Measurements from ENCODE around the gene USP12.

DNA sequence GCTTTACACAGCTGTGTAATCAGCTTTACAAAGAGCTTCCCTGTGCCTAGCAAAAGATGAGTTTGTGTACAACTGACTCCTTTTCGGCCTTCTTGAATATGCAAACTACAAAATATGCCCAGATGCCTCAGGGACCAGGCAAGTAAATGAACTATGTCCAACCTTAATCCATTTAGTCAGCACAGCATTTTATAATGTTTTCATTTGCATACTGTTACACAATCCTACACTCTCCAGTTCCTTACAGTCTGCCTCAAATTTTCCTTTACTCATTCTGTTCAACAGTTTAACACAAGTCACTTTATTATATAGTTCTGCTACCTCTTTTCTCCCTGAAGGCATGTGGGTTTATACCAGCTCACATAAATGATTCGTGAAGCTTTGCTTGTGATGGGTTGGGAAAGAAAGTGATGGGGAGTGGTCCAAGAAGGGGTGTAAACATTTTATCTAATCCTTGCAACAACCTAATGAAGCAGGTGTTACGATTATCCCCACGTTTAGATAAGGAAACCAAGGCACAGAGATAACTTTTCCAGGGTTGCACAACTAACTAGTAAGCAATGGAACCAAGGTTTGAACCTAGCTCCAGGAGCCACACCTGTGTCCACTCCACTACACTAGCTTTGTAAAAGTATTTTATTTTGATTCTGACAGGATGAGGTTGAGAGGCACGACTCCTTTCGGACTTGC is 3.3 kb upstream of the USP12 start:
- TF ChIP-seq CTCF (IDR thresholded peaks at IDR 0.05) (no peak), EP300 (IDR thresholded peaks at IDR 0.05) (no peak)

Measured in ovary (tissue), 3 donors.